Thyroid gland (tissue), 4 donors: Measurements from ENCODE around the gene KPNA5.

ENCODE experiments used
- POLR2A ChIP-seq, 2 donors: fragments of 450-650 bp; IDR thresholded peaks; one replicate each; pipeline ENCODE4 v1.6.1; 2017; ENCODE audit warnings: antibody characterized with exemption in 2 of 2, mild to moderate bottlenecking in 2 of 2, moderate library complexity in 1 of 2
- TF ChIP-seq, protein P1 (sequence below), 6 experiments: fragments of 200-600 bp in 3 of 6; fragments of 450-650 bp in 3 of 6; sonication (generic) in 3 of 6; IDR thresholded peaks; one replicate each; pipeline ENCODE4 v1.5.1; 2016 to 2019; ENCODE audit warnings: antibody characterized with exemption in 6 of 6, mild to moderate bottlenecking in 2 of 6, inconsistent platforms in 1 of 6, moderate library complexity in 1 of 6

GRCh38 chr6:116682334-116682712 lies 1.3 kb downstream of the KPNA5 start:
- TF ChIP-seq POLR2A (IDR thresholded peaks at IDR 0.05), result peak in 1 of 2 donors; percentile 15
- TF ChIP-seq, protein P1, sequence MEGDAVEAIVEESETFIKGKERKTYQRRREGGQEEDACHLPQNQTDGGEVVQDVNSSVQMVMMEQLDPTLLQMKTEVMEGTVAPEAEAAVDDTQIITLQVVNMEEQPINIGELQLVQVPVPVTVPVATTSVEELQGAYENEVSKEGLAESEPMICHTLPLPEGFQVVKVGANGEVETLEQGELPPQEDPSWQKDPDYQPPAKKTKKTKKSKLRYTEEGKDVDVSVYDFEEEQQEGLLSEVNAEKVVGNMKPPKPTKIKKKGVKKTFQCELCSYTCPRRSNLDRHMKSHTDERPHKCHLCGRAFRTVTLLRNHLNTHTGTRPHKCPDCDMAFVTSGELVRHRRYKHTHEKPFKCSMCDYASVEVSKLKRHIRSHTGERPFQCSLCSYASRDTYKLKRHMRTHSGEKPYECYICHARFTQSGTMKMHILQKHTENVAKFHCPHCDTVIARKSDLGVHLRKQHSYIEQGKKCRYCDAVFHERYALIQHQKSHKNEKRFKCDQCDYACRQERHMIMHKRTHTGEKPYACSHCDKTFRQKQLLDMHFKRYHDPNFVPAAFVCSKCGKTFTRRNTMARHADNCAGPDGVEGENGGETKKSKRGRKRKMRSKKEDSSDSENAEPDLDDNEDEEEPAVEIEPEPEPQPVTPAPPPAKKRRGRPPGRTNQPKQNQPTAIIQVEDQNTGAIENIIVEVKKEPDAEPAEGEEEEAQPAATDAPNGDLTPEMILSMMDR (IDR thresholded peaks at IDR 0.05), result no peak
